Activated naive CD8-positive, alpha-beta T cell (primary cell): ENCODE measurements around the gene DLG2.
A peak's percentile ranks its signal among the peaks of the same experiment; 100 is the strongest.
"Not testable (repeated sequence)": the region's sequence is repeated elsewhere in the genome, so short reads cannot be mapped to it uniquely, and the experiment has no call there.

ENCODE experiments used
- H3K27ac Mint-ChIP-seq: one replicate; pipeline ENCODE4 v1.8.0; 2021; ENCODE audit warnings: mixed read lengths
- H3K27me3 Mint-ChIP-seq: one replicate; pipeline ENCODE4 v1.8.0; 2021; ENCODE audit warnings: mixed read lengths
- H3K36me3 Mint-ChIP-seq: one replicate; pipeline ENCODE4 v1.8.0; 2021; ENCODE audit warnings: mixed read lengths
- H3K4me1 Mint-ChIP-seq: one replicate; pipeline ENCODE4 v1.8.0; 2021; ENCODE audit warnings: low read depth, mixed read lengths
- H3K4me3 Mint-ChIP-seq: one replicate; pipeline ENCODE4 v1.8.0; 2021; ENCODE audit warnings: mild to moderate bottlenecking, mixed read lengths
- H3K9me3 Mint-ChIP-seq: one replicate; pipeline ENCODE4 v1.8.0; 2021; ENCODE audit warnings: low read depth, mixed read lengths

DLG2 gene

GRCh38 chr11:85627332-85627997 lies at the start of gene DLG2:
TSS of gene DLG2 (minus strand) at chr11:85627344.
- peak within 1 kb of the TSS; percentile 99 for H3K27ac Mint-ChIP-seq
- no peaks in the 10 kb centered on the region for H3K36me3 Mint-ChIP-seq
- peaks cover 45% of the 10 kb centered on the region for H3K4me1 Mint-ChIP-seq
- H3K4me3 Mint-ChIP-seq = peak within 1 kb of the TSS; percentile 100
- no peaks in the 10 kb centered on the region for H3K9me3 Mint-ChIP-seq
- H3K27me3 Mint-ChIP-seq = no peaks in the 10 kb centered on the region

GRCh38 chr11:85673393-85673792 lies 46.2 kb upstream of the DLG2 start:
- H3K4me3 Mint-ChIP-seq = no peak overlapping the region
- H3K9me3 Mint-ChIP-seq = no peaks in the 10 kb centered on the region
- no peaks in the 10 kb centered on the region for H3K27me3 Mint-ChIP-seq
- H3K27ac Mint-ChIP-seq = no peak overlapping the region
- H3K4me1 Mint-ChIP-seq = no peaks in the 10 kb centered on the region
- peaks cover 2% of the 10 kb centered on the region for H3K36me3 Mint-ChIP-seq

- Mint-ChIP-seq H3K9me3 (no peaks in the 10 kb centered on the region), H3K27me3 (no peaks in the 10 kb centered on the region), H3K4me1 (no peaks in the 10 kb centered on the region), H3K36me3 (peaks cover 2% of the 10 kb centered on the region), H3K4me3 (no peak overlapping the region), H3K27ac (no peak overlapping the region)
Measured at GRCh38 chr11:85672105-85672902, 45.2 kb upstream of the DLG2 start.

DNA sequence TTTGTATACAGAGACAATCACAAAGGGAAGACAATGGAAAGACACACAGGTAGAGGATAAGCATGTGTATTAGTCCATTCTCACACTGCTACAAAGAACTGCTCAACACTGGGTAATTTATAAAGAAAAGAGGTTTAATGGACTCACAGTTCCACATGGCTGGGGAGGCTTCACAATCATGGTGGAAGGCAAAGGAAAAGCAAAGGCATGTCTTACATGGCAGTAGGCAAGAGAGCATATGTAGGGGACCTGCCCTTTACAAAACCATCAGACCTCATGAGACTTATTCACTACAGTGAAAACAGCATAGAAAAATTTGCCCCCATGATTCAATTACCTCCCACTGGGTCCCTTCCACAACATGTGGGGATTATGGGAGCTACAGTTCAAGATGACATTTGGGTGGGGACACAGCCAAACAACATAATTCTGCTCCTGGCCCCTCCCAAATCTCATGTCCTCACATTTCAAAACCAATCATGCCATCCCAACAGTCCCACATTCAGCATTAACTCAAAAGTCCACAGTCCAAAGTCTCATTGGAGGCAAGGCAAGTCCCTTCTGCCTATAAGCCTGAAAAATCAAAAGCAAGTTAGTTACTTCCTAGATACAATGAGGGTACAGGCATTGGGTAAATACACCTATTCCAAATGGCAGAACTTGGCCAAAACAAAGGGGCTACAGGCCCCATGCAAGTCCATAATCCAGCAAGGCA lies 44.0 kb upstream of the DLG2 start:
- H3K4me1 Mint-ChIP-seq, H3K36me3 Mint-ChIP-seq, H3K27me3 Mint-ChIP-seq, H3K27ac Mint-ChIP-seq, H3K9me3 Mint-ChIP-seq, H3K4me3 Mint-ChIP-seq: not testable (repeated sequence)

DNA sequence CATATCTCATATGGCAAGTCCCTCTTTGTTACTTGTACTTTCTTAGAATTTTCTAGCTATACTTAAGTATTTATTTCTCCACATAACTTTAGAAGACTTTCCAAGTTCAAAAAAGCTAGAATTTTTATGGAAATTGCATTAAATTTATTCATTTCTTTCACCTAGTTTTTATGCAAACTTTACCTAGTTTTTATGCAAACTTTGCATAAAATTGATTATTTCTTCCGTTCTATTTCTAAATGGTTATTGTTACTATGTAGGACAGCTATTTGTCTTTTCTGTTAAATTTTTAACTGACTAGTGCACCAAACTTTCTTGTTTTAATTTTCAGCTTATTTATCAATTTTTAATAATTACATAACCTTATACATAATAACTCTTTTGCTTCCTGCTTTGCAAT lies 41.0 kb upstream of the DLG2 start:
- H3K27me3 Mint-ChIP-seq = no peaks in the 10 kb centered on the region
- H3K4me1 Mint-ChIP-seq = peaks cover 8% of the 10 kb centered on the region
- H3K27ac Mint-ChIP-seq = no peak overlapping the region
- no peak overlapping the region for H3K4me3 Mint-ChIP-seq
- H3K9me3 Mint-ChIP-seq = no peaks in the 10 kb centered on the region
- peaks cover 5% of the 10 kb centered on the region for H3K36me3 Mint-ChIP-seq

GRCh38 chr11:85666687-85667086 lies 39.5 kb upstream of the DLG2 start:
- Mint-ChIP-seq H3K27ac (no peak overlapping the region), H3K4me1 (peaks cover 15% of the 10 kb centered on the region), H3K27me3 (no peaks in the 10 kb centered on the region), H3K4me3 (no peak overlapping the region), H3K9me3 (no peaks in the 10 kb centered on the region), H3K36me3 (peaks cover 9% of the 10 kb centered on the region)

GRCh38 chr11:85665733-85666132 lies 38.6 kb upstream of the DLG2 start:
- Mint-ChIP-seq H3K27me3 (no peaks in the 10 kb centered on the region), H3K27ac (peak overlapping the region; percentile 95), H3K9me3 (no peaks in the 10 kb centered on the region), H3K36me3 (peaks cover 14% of the 10 kb centered on the region), H3K4me3 (peak overlapping the region; percentile 99), H3K4me1 (peaks cover 24% of the 10 kb centered on the region)

DNA sequence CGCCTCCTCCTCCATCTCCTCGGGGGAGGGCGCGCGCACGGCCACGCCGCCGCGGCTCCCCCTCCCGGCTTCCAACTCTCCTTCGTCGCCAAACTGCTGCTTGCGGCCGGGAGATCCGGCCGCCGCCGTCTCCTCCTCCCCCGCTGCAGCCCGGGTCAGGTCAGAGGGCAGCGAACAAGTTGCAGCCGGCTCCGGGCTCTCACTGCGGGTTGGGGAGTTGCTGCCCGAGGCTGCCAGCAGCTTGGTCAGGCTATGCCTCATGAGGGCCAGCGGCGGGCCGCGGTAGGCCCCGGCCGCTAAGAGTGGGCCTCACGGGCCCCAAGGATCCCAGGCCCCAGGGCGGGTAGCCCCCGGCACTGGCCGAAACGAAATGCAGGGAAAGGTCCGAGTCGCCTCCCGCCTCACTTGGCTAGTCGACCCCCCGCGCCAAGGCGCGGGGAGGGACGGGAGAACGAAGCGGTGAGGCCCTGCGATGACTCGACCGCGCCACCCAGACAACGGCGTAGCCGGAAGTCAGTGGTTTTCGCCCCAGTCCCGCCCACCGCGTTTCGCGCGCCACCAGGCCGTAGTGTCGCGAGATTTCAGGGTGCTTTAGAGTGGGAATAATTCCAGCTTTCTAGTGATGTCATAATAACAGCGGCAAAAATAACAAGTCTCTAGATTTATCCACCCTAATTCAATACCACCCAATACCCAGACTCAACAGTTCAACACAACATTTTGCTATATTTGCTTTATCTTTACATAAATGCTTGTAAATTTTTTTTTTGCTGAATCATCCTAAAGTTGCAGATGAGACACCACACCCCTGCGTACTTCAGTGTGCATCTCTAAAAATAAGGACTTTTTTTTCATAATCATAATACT lies 37.7 kb upstream of the DLG2 start, which contains the start of gene CREBZF:
Gene CREBZF, minus strand, starts transcription at position 515 of the 867 bp plus-strand sequence. Its CDS starts 254 bp downstream, at position 261.
- Mint-ChIP-seq H3K4me3 (peak within 1 kb of the TSS; percentile 99), H3K27me3 (no peaks in the 10 kb centered on the region), H3K36me3 (peaks cover 15% of the 10 kb centered on the region), H3K27ac (peak within 1 kb of the TSS; percentile 95), H3K9me3 (no peaks in the 10 kb centered on the region), H3K4me1 (peaks cover 33% of the 10 kb centered on the region)

- H3K4me3 Mint-ChIP-seq = peak overlapping the region; percentile 99
- peaks cover 42% of the 10 kb centered on the region for H3K4me1 Mint-ChIP-seq
- peak overlapping the region; percentile 95 for H3K27ac Mint-ChIP-seq
- no peaks in the 10 kb centered on the region for H3K9me3 Mint-ChIP-seq
- H3K36me3 Mint-ChIP-seq = peaks cover 15% of the 10 kb centered on the region
- no peaks in the 10 kb centered on the region for H3K27me3 Mint-ChIP-seq
Measured at GRCh38 chr11:85663753-85664614, 36.8 kb upstream of the DLG2 start.

GRCh38 chr11:85663080-85663752 lies 36.1 kb upstream of the DLG2 start:
- Mint-ChIP-seq H3K4me3 (peak overlapping the region; percentile 99), H3K36me3 (peaks cover 15% of the 10 kb centered on the region), H3K27ac (peak overlapping the region; percentile 95), H3K27me3 (no peaks in the 10 kb centered on the region), H3K9me3 (no peaks in the 10 kb centered on the region), H3K4me1 (peaks cover 48% of the 10 kb centered on the region)

DNA sequence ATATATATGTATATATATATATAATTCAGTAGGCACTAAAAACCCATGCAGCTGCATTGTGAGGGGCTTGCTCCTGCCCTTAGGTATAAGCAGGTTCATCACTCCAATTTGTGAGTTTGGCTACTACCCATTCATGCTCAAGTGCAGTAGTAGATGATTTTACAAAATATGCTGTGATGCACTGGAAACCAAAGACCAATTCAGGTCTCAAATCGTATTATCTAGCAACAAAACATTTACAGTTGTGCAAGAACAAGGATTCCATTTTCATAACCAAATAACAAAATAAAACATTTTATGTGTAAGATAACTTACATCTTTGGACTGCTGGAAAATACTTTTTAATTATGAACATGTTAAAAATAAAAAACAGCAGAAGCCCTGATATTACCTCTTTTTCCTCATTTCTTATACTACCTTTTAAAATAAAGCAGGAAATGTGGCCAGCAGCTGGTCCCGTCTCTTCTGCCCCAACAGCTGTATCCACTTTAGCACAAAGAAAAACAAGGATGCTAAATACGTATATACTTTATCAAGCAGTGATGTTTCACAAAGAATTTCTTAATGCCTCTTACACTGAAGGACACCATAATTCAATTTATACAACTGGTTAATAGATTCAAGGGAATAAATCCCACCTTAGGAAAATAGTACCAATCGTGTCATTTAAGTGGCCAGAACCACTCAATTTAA lies 35.0 kb upstream of the DLG2 start:
- Mint-ChIP-seq H3K4me3 (peak overlapping the region; percentile 99), H3K27ac (peak overlapping the region; percentile 46), H3K27me3 (no peaks in the 10 kb centered on the region), H3K36me3 (peaks cover 15% of the 10 kb centered on the region), H3K9me3 (no peaks in the 10 kb centered on the region), H3K4me1 (peaks cover 52% of the 10 kb centered on the region)

DNA sequence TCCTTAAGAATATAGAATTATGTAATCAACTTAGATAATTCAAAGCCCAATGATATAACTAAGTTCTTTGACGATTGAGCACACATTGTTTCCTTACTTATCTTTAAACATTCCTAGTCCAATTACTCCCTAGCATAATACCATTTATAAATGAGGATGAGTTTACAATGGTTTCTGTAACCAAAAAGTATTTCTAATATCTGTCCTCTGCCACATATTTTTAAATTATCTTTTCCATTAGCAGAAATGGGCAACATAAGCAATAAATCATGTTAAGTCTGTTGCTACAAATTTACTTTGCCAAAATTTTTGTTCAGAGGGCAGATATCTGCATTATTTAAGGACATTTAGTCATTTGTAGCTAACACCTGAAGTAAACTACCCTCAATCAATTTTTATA lies 31.0 kb upstream of the DLG2 start:
- Mint-ChIP-seq H3K27ac (peak overlapping the region; percentile 30), H3K27me3 (no peaks in the 10 kb centered on the region), H3K9me3 (no peaks in the 10 kb centered on the region), H3K4me3 (no peak overlapping the region), H3K4me1 (peaks cover 57% of the 10 kb centered on the region), H3K36me3 (peaks cover 10% of the 10 kb centered on the region)

GRCh38 chr11:85656777-85657176 lies 29.6 kb upstream of the DLG2 start:
- Mint-ChIP-seq H3K27me3 (no peaks in the 10 kb centered on the region), H3K4me1 (peaks cover 57% of the 10 kb centered on the region), H3K4me3 (no peak overlapping the region), H3K27ac (peak overlapping the region; percentile 51), H3K36me3 (peaks cover 7% of the 10 kb centered on the region), H3K9me3 (no peaks in the 10 kb centered on the region)
